GM12878 (cell line): ENCODE data around the gene DIO1. TPM values are rescaled to one million over a fixed set of nuclear protein-coding genes. Genes with fewer than 3 reads are reported as not detected.

Experiments used
- ATF7 ChIP-seq: fragments of 450-650 bp; IDR thresholded peaks from 2 replicates; pipeline ENCODE4 v1.6.1; 2016; ENCODE audit warnings: low read depth, mild to moderate bottlenecking
- CEBPZ ChIP-seq: fragments of 150-350 bp; IDR thresholded peaks from 2 replicates; pipeline ENCODE4 v1.6.1; 2016; ENCODE audit warnings: low read depth, low read length
- E2F8 ChIP-seq: fragments of 450-650 bp; IDR thresholded peaks from 2 replicates; pipeline ENCODE4 v1.6.1; 2018; ENCODE audit warnings: mild to moderate bottlenecking, low read depth, moderate library complexity; ENCODE audit not compliant: partially characterized antibody
- E4F1 ChIP-seq: fragments of 450-650 bp; IDR thresholded peaks from 2 replicates; pipeline ENCODE4 v1.6.1; 2018; ENCODE audit warnings: borderline replicate concordance, mild to moderate bottlenecking; ENCODE audit not compliant: partially characterized antibody
- EZH2 ChIP-seq: IDR thresholded peaks from 2 replicates; pipeline ENCODE4 v1.6.1; 2012; ENCODE audit warnings: low read depth, mild to moderate bottlenecking, control low read depth, inconsistent platforms, low read length, borderline replicate concordance; ENCODE audit not compliant: control insufficient read depth
- HDAC6 ChIP-seq: fragments of 200-600 bp; sonication (generic); IDR thresholded peaks from one replicate; pipeline ENCODE4 v1.8.0; 2017; ENCODE audit warnings: antibody characterized with exemption; ENCODE audit not compliant: unreplicated experiment
- HDGF ChIP-seq: fragments of 450-650 bp; IDR thresholded peaks from 2 replicates; pipeline ENCODE4 v1.6.1; 2016; ENCODE audit warnings: antibody characterized with exemption
- HSF1 ChIP-seq: fragments of 150-350 bp; IDR thresholded peaks from 2 replicates; pipeline ENCODE4 v1.6.1; 2014; ENCODE audit warnings: mild to moderate bottlenecking, low read depth, low read length
- IKZF1 ChIP-seq: fragments of 450-650 bp; conservative IDR thresholded peaks from 2 replicates; pipeline ENCODE4 v1.6.1; 2017; ENCODE audit warnings: antibody characterized with exemption, mild to moderate bottlenecking
- JUNB ChIP-seq: IDR thresholded peaks from 2 replicates; pipeline ENCODE4 v1.6.1; 2016; ENCODE audit warnings: antibody characterized with exemption, mild to moderate bottlenecking
- KLF5 ChIP-seq: fragments of 450-650 bp; IDR thresholded peaks from 2 replicates; pipeline ENCODE4 v1.6.1; 2014; ENCODE audit warnings: mild to moderate bottlenecking; ENCODE audit not compliant: partially characterized antibody
- MLLT1 ChIP-seq: fragments of 450-650 bp; IDR thresholded peaks from 2 replicates; pipeline ENCODE4 v1.6.1; 2016; ENCODE audit warnings: mild to moderate bottlenecking
- TARDBP ChIP-seq: IDR thresholded peaks from 2 replicates; pipeline ENCODE4 v1.6.1; 2016; ENCODE audit warnings: borderline replicate concordance
- YY1 ChIP-seq: IDR thresholded peaks from 2 replicates; pipeline ENCODE4 v1.6.1; 2011; ENCODE audit warnings: low read depth, mild to moderate bottlenecking, low read length
- ZNF274 ChIP-seq: IDR thresholded peaks from one replicate; pipeline ENCODE4 v1.8.0; 2011; ENCODE audit not compliant: insufficient read length, insufficient read depth
- ZZZ3 ChIP-seq: IDR thresholded peaks from 2 replicates; pipeline ENCODE4 v1.6.1; 2011; ENCODE audit warnings: low read depth; ENCODE audit not compliant: control insufficient read depth, insufficient read length
- polyA plus RNA-seq, 11 experiments: library from polyadenylated mRNA; depleted of rRNA in 4 of 11; unstranded in 6 of 11; stranded (reverse) in 5 of 11; fragments of >200 nt; fragmentation: Nextera tagmentation in 4 of 11; fragmentation: Illumina TruSeq in 1 of 11; extraction: Ambion mirVana in 4 of 11; extraction: Trizol in 1 of 11; gene quantifications; 1 replicate in 1 of 11; 2 replicates in 10 of 11; pipeline versions ENCODE4 v1.2.1 to v1.2.3, GENCODE V29; 2011 to 2016; ENCODE audit warnings: inconsistent platforms in 2 of 11, missing spikeins in 2 of 11, low read depth in 1 of 11
- total RNA-seq, 4 experiments: library from RNA; depleted of rRNA in 3 of 4; stranded (reverse); fragments of >200 nt in 3 of 4; fragmentation: Illumina TruSeq in 1 of 4; extraction: Trizol in 1 of 4; gene quantifications; 2 replicates each; pipeline versions ENCODE4 v1.2.1 to v1.2.3, GENCODE V29; 2013 to 2021

The DIO1 gene
- total and polyA plus RNA-seq, 10 of the 15 experiments (the other 5 are each of a cell fraction or from before 2014, with no cell fraction given), result 0.11 to 0.26 (median 0.12) TPM; not detected in 6

- TF ChIP-seq HSF1 (no peak), HDAC6 (no peak), KLF5 (no peak), E2F8 (no peak), E4F1 (peak; percentile 71), ZNF274 (no peak), YY1 (no peak; the same call in 1 of the 2 replicates), TARDBP (no peak), IKZF1 (peak; percentile 52; the same call in 1 of the 2 replicates), HDGF (peak; percentile 73; the same call in 1 of the 2 replicates), MLLT1 (peak; percentile 61), EZH2 (no peak), ZZZ3 (no peak), JUNB (peak; percentile 85), ATF7 (peak; percentile 46; the same call in 1 of the 2 replicates), CEBPZ (no peak)
Observed at GRCh38 chr1:53889304-53890298, 4.4 kb upstream of the DIO1 start, which contains the start of gene YIPF1 (continued).
